Peyer's patch (tissue), 4 donors: Measurements from ENCODE around the gene KCNQ1OT1.

ENCODE experiments used
- CTCF ChIP-seq, 6 experiments: fragments of 450-650 bp in 4 of 6; fragments of 200-600 bp in 2 of 6; sonication (generic) in 1 of 6; IDR thresholded peaks; one replicate each; pipeline ENCODE4 v1.5.1; 2017 to 2019; ENCODE audit warnings: antibody characterized with exemption in 6 of 6, mild to moderate bottlenecking in 3 of 6, moderate library complexity in 1 of 6
- POLR2A ChIP-seq, 2 donors: fragments of 450-650 bp; IDR thresholded peaks; one replicate each; pipeline ENCODE4 v1.5.1; 2017; ENCODE audit warnings: antibody characterized with exemption in 2 of 2, mild to moderate bottlenecking in 2 of 2, moderate library complexity in 2 of 2

GRCh38 chr11:2704356-2704755, 4.6 kb upstream of the KCNQ1OT1 start:
- TF ChIP-seq CTCF (IDR thresholded peaks at IDR 0.05): no peak
- no peak for TF ChIP-seq POLR2A (IDR thresholded peaks at IDR 0.05)
